Neutrophil (primary cell): ENCODE data around the gene TACR3.
"Not testable (repeated sequence)": the region's sequence is repeated elsewhere in the genome, so short reads cannot be mapped to it uniquely, and the experiment has no call there.

ENCODE experiments used
- H3K27ac ChIP-seq: fragments of 200-600 bp; sonication (generic); 2 replicates; pipeline ENCODE4 v1.5.1; 2016; ENCODE audit warnings: mild to moderate bottlenecking, moderate library complexity
- H3K27me3 ChIP-seq: fragments of 200-600 bp; sonication (generic); 2 replicates; pipeline ENCODE4 v1.6.0; 2016; ENCODE audit warnings: mild to moderate bottlenecking
- H3K36me3 ChIP-seq: fragments of 200-600 bp; sonication (generic); 2 replicates; pipeline ENCODE4 v1.5.1; 2017
- H3K4me1 ChIP-seq, 2 experiments: fragments of 200-600 bp in 1 of 2; sonication (generic) in 1 of 2; 1 replicate in 1 of 2; 2 replicates in 1 of 2; pipeline versions ENCODE4 v1.5.1 to v1.6.1; 2013 to 2016; ENCODE audit warnings: low read depth in 1 of 2, low read length in 1 of 2, mild to moderate bottlenecking in 1 of 2, moderate library complexity in 1 of 2; ENCODE audit not compliant: control insufficient read depth in 1 of 2, insufficient read depth in 1 of 2
- H3K4me3 ChIP-seq, 2 experiments: fragments of 200-600 bp in 1 of 2; sonication (generic) in 1 of 2; 1 replicate in 1 of 2; 2 replicates in 1 of 2; pipeline ENCODE4 v1.5.1; 2013 to 2016; ENCODE audit warnings: low read depth in 1 of 2, low read length in 1 of 2, mild to moderate bottlenecking in 1 of 2, moderate library complexity in 1 of 2
- H3K9me3 ChIP-seq: fragments of 200-600 bp; sonication (generic); 2 replicates; pipeline ENCODE4 v1.5.1; 2016
- CTCF ChIP-seq: fragments of 200-600 bp; sonication (generic); IDR thresholded peaks from 2 replicates; pipeline ENCODE4 v1.5.1; 2016; ENCODE audit warnings: antibody characterized with exemption

Gene TACR3

GRCh38 chr4:103591841-103592240, 127.9 kb downstream of the TACR3 start:
- no peaks in the 10 kb centered on the region for H3K27me3 ChIP-seq
- no peaks in the 10 kb centered on the region for H3K4me1 ChIP-seq
- no peak for TF ChIP-seq CTCF
- no peaks in the 10 kb centered on the region for H3K9me3 ChIP-seq
- no peak overlapping the region for H3K27ac ChIP-seq
- no peaks in the 10 kb centered on the region for H3K36me3 ChIP-seq
- no peak overlapping the region for H3K4me3 ChIP-seq

DNA sequence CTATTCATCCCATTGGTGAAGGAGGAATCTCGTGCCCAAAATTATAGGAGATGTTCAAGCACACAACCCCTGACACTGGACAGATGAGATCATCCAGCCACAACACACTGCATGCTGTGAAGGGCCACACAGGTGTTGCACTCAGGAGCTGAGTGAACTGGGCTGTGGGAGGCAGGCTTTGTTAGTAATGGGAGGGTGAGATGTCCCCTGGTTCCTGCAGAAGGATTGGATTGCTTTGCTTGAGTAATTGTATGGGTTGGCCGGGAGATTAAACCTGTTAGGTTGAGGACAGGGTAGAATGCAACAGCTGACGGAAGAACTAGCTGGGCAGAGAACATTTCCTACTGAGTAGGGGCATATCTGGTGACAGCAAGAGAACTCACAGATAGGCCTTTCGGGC, 152.2 kb downstream of the TACR3 start:
- no peak overlapping the region for H3K27ac ChIP-seq
- H3K27me3 ChIP-seq: no peaks in the 10 kb centered on the region
- H3K9me3 ChIP-seq: no peaks in the 10 kb centered on the region
- H3K36me3 ChIP-seq: no peaks in the 10 kb centered on the region
- H3K4me1 ChIP-seq: no peaks in the 10 kb centered on the region
- H3K4me3 ChIP-seq: no peak overlapping the region
- no peak for TF ChIP-seq CTCF

- not testable (repeated sequence) for H3K27ac ChIP-seq, H3K27me3 ChIP-seq, H3K9me3 ChIP-seq, H3K4me3 ChIP-seq, H3K4me1 ChIP-seq, H3K36me3 ChIP-seq
Measured at GRCh38 chr4:103559178-103559577, 160.6 kb downstream of the TACR3 start.
